Measurements from ENCODE around the gene PPP1R37.

The PPP1R37 gene

GRCh38 chr19:45118106-45118505 lies 25.1 kb downstream of the PPP1R37 start:
- DNase-seq = no peak

DNA sequence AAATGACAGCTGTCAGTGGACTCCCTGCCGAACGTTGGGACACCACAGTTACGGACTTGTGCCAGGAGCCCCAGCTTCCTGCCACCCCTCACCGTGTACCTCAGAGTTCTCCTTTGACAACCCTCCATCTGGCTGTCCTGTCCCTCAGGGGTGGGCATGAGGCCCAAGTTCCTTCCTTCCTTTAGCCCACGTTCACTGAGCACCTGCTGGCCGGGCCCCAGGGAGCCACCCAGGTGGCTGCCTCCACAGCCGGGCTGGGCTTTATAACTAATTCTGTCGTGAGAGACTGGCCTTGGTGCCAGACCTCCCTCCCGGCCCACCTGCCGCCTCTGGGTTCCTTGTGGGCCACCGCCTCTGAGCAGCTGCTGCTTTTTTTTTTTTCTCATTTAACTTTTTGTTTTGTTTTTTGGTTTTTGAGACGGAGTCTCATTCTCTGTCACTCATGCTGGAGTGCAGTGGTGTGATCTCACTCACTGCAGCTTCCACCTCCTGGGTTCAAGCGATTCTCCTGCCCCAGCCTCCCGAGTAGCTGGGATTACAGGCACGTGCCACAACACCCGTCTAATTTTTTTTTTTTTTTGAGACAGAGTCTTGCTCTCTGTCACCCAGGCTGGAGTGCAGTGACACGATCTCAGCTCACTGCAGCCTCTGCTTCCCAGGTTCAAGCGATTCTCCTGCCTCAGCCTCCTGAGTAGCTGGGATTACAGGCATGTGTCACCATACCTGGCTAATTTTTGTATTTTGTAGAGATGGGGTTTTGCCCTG lies 25.8 kb downstream of the PPP1R37 start:
- DNase-seq = peak; percentile 88

DNA sequence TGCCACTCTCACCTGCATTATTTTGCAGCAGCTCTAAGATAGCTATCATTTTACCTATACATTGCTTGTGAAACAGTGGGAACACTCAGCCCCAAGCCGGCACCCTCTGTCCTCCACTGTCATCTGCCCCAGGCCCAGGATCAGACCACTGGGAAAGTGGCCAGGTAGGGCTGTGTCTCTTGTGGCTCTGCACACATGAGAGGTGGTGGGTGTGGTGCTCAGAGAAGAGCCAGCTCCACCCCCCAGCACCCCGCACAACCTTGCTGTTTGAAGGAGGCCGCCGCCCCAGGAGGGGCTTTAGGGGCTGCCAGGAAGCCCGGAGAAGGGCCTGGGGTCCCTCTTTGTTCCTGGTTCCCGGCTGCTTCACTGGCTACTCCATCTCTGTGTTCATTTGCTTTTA lies 26.6 kb downstream of the PPP1R37 start:
- DNase-seq = peak; percentile 18

DNA sequence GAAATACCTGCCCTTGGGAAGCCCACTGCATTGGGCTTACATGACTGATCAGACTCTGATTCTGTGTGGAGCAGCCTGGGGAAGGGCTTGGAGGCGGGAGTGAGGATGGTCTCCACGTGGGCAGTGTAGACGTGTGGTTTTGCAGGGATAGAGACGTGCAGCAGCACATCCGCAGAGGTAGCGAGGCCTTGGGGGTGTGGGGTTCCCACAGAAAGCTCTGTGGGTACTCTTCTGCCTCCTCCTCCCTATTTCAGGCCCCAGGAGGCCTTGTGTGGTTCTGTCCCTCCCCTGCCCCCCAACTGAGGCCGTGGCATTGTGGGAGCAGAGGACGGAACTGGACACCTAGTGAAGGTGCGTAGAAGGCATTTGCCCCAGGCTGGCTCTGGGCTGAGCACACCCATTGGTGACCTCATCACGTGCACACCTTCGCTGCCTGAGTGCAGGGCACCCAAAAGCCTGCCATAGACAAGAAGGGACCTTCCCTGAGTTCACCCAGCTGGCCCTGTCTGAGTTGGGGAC lies 28.9 kb downstream of the PPP1R37 start:
- no peak for DNase-seq

DNA sequence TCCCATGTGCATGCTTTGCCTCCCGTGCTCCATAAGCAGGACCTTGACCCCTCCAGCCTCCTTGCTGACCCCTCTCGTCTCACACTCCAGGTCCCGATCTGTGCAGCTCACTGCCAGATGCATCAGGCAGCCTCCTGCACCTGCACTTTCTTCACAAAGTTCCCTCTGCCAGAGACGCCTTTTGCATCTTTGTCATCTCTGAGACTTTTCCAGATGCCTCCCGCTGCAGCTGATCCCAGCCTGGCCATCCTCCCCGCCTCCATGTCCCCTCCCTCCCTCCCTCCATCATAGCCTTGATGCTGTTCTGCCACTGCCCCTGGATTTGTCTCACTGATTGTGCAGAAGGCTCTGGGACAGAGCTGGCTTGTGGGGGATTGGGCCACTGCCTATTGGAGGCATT lies 29.9 kb downstream of the PPP1R37 start:
- DNase-seq = no peak

DNA sequence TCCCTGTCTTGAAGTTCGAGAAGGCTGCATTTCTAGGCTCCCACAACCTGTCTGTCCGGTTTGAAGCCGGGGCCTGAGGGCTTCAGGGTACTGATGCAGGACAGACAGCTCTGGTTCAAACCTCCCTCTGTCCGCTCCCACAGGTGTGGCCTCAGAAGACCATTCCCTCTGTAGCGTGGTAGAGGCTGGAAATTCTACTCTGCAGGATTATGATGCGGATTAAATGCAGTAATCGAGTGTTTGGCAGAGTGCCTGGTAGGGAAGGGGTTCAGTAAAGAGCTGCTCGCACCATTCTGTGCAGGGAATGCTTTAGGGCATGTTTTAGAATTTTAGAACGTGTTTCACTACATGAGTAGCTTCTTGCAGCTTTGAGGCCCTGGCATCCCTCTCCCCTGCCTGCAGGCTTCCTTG lies 30.5 kb downstream of the PPP1R37 start:
- DNase-seq = peak; percentile 63

DNA sequence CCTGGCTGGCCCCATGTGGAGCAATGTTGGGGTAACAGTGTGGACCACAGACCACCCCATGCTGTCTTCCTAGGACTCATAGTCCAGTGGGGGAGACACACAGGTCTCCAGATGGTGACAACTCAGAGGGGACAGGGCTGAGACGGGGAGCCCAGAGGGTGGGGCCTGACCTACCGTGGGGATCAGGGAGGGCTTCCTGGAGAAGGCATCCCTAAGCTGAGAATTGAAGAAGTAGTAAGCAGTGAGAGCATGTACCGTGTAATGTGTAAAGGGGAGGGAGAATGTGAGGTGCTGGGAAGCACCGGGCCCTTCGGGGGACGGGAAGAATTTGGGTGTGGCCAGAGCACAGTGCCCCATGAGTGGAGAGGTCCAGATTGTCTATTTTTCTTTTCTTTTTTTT lies 31.0 kb downstream of the PPP1R37 start:
- DNase-seq = no peak

GRCh38 chr19:45125360-45125759 lies 32.4 kb downstream of the PPP1R37 start:
- DNase-seq = no peak

GRCh38 chr19:45125975-45126493 lies 33.1 kb downstream of the PPP1R37 start:
- DNase-seq = peak; percentile 17

DNA sequence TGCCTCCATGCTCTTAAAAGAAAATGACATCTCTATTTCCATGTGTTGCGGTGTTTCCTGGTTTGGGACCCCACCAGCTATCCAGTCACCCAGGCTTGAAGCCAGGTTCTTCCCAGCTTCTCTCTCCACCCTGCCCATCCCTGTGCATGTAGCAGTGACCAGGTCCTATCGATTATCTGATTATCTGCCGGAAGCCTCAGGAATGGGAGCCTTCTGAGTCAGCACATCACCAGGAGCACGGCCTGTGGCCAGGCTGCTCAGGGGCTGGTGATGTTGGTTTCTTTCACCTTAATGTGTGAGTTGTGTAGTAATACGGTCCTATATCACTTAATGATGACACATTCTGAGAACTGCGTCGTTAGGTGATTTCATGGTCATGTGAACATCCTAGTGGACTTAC lies 33.7 kb downstream of the PPP1R37 start:
- DNase-seq = no peak

- DNase-seq = no peak
Observed at GRCh38 chr19:45128146-45128545, 35.2 kb downstream of the PPP1R37 start.

GRCh38 chr19:45128806-45129205 lies 35.8 kb downstream of the PPP1R37 start:
- DNase-seq = no peak

DNA sequence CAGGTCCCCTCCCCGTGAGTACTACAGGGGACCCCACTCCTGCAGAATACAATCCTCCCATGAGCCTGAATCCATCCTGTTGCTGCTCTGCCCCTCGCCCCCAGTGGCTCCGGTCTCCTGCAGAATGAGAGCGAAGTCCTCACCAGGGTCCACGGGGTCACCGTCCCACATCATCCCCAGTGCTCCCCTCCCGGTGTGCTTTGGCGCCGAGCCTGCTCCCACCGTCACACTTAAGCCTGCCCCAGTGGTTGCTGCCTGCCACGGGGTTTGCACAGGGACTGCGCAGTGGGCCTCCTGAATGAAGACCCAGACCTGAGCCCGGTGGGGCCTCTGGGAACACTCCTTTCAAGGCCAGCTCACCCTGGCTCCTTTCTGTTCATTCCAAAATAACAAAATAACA lies 37.3 kb downstream of the PPP1R37 start:
- DNase-seq = no peak

- DNase-seq = peak; percentile 97
Observed at GRCh38 chr19:45130888-45131615, 38.1 kb downstream of the PPP1R37 start.

GRCh38 chr19:45133661-45134060 lies 40.7 kb downstream of the PPP1R37 start:
- DNase-seq = no peak

DNA sequence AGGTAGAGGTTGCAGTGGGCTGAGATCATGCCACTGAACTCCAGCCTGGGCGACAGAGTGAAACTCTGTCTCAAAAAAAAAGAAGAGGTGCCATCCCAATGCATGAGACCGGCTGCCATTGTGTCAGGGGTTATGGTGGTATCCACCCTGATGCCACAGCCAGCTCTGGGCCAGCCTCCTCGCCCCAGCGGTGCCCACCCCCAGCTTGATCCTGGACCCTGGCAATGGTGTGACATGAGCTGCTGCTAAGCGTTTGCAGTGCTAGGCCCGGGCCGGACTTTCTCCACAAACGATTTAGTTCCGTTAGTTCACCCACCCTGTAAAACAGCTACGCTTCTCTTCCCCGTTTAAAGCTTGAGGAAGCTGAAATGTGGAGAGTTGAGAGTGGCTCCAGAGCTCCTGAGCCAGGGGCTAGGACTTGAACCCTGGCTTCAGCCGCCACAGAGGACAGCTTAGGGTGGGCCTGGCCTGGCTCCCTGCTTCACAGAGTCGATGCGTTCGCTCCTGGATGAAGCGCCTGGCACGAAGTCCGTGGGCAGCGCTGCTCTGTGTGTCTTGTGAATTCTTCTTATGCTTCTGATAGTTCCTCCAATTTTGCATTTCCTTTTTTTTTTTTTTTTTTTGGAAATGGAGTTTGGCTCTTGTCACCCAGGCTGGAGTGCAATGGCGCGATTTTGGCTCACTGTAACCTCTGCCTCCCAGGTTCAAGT lies 42.4 kb downstream of the PPP1R37 start:
- DNase-seq = no peak

DNA sequence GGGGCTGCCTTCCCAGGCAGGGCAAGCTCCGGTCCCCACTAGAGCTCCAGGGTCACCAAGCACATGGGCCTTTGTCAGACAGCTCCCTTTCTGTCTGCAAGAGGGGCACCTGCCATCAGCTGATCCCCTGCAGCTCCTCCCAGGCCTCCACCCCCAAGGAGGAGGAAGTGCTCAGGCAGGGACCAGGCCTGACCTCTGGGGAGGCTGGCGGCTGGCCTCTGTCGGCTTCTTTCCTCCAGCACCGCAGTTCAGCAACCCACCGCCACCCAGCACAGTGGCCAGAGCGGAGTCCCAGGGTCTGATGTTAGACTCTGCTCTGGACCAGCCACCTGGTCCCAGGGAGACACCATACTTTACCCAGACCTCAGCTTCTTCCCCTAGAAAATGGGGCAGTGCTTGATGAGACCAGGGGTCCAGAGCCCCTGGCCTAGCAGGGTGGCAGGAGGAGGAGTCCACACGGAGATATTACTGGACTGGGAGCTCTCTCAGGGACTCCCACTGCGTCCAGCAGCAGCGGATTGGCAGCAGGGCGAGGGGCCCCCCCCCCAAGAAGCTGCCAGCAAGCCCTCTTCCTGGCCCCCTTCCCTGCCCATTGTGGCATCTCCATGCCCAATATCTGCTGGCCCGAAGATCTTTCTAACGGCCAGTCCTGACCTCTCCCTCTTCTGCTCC lies 43.7 kb downstream of the PPP1R37 start:
- DNase-seq = no peak

- DNase-seq = no peak
Observed at GRCh38 chr19:45137179-45137761, 44.3 kb downstream of the PPP1R37 start.

DNA sequence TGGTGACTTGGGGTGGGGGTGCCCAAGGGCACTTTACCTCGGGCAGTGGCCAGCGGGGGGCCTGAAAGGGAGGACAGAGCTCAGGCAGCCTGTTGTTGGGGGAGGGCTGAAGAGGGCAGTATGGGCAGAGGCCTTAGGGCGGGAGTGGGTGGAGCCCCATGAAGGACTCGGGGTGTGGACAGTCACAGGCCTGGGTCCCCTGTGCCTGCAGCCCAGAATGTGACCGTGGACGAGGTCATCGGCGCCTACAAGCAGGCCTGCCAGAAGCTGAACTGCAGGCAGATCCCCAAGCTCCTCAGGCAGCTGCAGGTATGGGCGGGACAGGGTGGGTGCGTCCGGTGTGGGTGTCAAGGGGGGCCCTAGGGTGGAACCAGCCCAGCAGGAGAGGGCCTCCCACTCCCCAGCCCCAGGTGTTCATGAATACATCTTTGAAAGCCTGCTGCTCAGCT lies 45.3 kb downstream of the PPP1R37 start:
- no peak for DNase-seq

- no peak for DNase-seq
Observed at GRCh38 chr19:45139286-45140143, 46.5 kb downstream of the PPP1R37 start.

GRCh38 chr19:45140144-45140503 lies 47.1 kb downstream of the PPP1R37 start:
- DNase-seq = no peak

Measured in NCI-H2171 treated with DMSO at 0.1 percent for 48 hours (cell line).